Measurements from ENCODE around the gene CFAP99.

CFAP99 gene

DNA sequence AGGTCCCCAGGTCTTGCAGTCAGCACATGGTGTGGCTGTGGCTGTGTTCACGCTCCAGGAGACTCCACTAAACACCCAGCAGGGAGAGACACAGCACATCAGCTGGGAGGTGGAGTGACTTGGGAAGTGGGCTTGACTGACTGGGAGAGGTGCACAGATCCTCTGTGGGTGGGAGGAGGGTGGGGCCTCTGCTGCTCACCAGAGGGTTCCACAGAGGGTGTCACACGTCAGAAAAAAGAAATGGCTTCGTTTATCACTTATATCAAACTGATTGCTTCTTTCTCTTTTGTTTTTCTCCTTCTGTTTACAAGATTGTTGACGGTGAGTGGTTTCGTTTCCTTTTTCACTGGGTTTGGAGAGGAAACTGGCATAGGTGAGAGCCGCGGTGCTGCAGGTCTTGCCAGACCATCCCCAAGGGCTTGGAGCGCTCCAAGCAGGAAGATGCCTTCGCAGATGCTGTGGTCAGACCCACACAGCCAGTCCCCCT is 92.9 kb downstream of the CFAP99 start:
- DNase-seq (ENCODE audit: low read depth) = no peak
